ENCODE results near the gene SERPINE2. TPM values are rescaled to one million over a fixed set of nuclear protein-coding genes. Genes with fewer than 3 reads are reported as not detected.

SERPINE2 gene
- total RNA-seq, 1 donor from 2014 or later = 9.8 TPM

GRCh38 chr2:224038049-224038829 lies 847 bp downstream of the SERPINE2 start:
- H3K27ac ChIP-seq (replicated peaks) = peak overlapping the region; percentile 71
- peak; percentile 32 for DNase-seq

GRCh38 chr2:224036731-224037361 lies 2.2 kb downstream of the SERPINE2 start:
- intact Hi-C loops (cut with micrococcal nuclease) = no loop called here
- Histone ChIP-seq H3K4me3 (no peak overlapping the region), H3K4me1 (peaks cover 33% of the 10 kb centered on the region), H3K36me3 (no peaks in the 10 kb centered on the region), H3K9me3 (replicated peaks) (no peaks in the 10 kb centered on the region), H3K27me3 (ENCODE audit: low read depth) (peaks cover 96% of the 10 kb centered on the region), H3K27ac (replicated peaks) (no peak overlapping the region)
- DNase-seq = no peak
- no peak for TF ChIP-seq CTCF (IDR thresholded peaks at IDR 0.05; ENCODE audit: borderline replicate concordance)

More at GRCh38 chr2:224038049-224038829, 847 bp downstream of the SERPINE2 start:
- Histone ChIP-seq H3K27me3 (ENCODE audit: low read depth) (peaks cover 94% of the 10 kb centered on the region), H3K36me3 (no peaks in the 10 kb centered on the region), H3K9me3 (replicated peaks) (no peaks in the 10 kb centered on the region), H3K4me1 (peaks cover 42% of the 10 kb centered on the region), H3K4me3 (peak overlapping the region; percentile 77)
- intact Hi-C loops (cut with micrococcal nuclease) = no loop called here
- TF ChIP-seq CTCF (IDR thresholded peaks at IDR 0.05; ENCODE audit: borderline replicate concordance) = no peak

- TF ChIP-seq CTCF (IDR thresholded peaks at IDR 0.05; ENCODE audit: borderline replicate concordance) = no peak
- Histone ChIP-seq H3K27ac (replicated peaks) (no peak overlapping the region), H3K9me3 (replicated peaks) (no peaks in the 10 kb centered on the region), H3K36me3 (no peaks in the 10 kb centered on the region), H3K4me1 (peaks cover 14% of the 10 kb centered on the region), H3K27me3 (ENCODE audit: low read depth) (peaks cover 79% of the 10 kb centered on the region), H3K4me3 (no peak overlapping the region)
- intact Hi-C loops (cut with micrococcal nuclease) = no loop called here
- no peak for DNase-seq
These were observed 5.1 kb downstream of the SERPINE2 start for GRCh38 chr2:224034017-224034416.

- H3K27me3 ChIP-seq (ENCODE audit: low read depth) = peaks cover 75% of the 10 kb centered on the region
- intact Hi-C loops (cut with micrococcal nuclease) = no loop called here
These were observed 5.5 kb downstream of the SERPINE2 start for GRCh38 chr2:224033601-224034000.

GRCh38 chr2:224032283-224032682 lies 6.8 kb downstream of the SERPINE2 start:
- H3K4me3 ChIP-seq = no peak overlapping the region
- H3K9me3 ChIP-seq (replicated peaks) = no peaks in the 10 kb centered on the region
- no peaks in the 10 kb centered on the region for H3K36me3 ChIP-seq
- TF ChIP-seq CTCF (IDR thresholded peaks at IDR 0.05; ENCODE audit: borderline replicate concordance) = no peak
- no peak overlapping the region for H3K27ac ChIP-seq (replicated peaks)
- intact Hi-C loops (cut with micrococcal nuclease) = no loop called here
- no peak for DNase-seq
- peaks cover 62% of the 10 kb centered on the region for H3K27me3 ChIP-seq (ENCODE audit: low read depth)
- H3K4me1 ChIP-seq = no peaks in the 10 kb centered on the region

More at GRCh38 chr2:224033601-224034000, 5.5 kb downstream of the SERPINE2 start:
- H3K4me1 ChIP-seq = peaks cover 10% of the 10 kb centered on the region
- H3K9me3 ChIP-seq (replicated peaks) = no peaks in the 10 kb centered on the region
- no peak for TF ChIP-seq CTCF (IDR thresholded peaks at IDR 0.05; ENCODE audit: borderline replicate concordance)
- H3K27ac ChIP-seq (replicated peaks) = no peak overlapping the region
- no peaks in the 10 kb centered on the region for H3K36me3 ChIP-seq
- DNase-seq = no peak
- no peak overlapping the region for H3K4me3 ChIP-seq

All from left ventricle myocardium inferior (tissue), 1 donor.